Measurements from ENCODE around the gene PMCH. TPM values are rescaled to one million over a fixed set of nuclear protein-coding genes. Genes with fewer than 3 reads are reported as not detected.
"Not testable (repeated sequence)": the region's sequence is repeated elsewhere in the genome, so short reads cannot be mapped to it uniquely, and the experiment has no call there.

Gene PMCH
- total and polyA plus RNA-seq, 2 of the 8 experiments (the other 6 are each of a cell fraction or from before 2014, with no cell fraction given): not detected

DNA sequence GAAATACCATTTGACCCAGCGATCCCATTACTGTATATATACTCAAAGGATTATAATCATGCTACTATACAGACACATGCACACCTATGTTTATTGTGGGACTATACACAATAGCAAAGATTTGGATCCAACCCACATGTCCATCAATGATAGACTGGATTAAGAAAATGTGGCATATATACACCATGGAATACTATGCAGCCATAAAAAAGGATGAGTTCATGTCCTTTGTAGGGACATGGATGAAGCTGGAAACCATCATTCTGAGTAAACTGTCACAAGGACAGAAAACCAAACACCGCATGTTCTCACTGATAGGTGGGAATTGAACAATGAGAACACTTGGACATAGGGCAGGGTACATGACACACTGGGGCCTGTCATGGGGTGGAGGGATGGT is 43.2 kb upstream of the PMCH start:
- H3K79me2 ChIP-seq (ENCODE audit: control insufficient read depth in 1 of 2, insufficient read depth in 2 of 2, low read length in 2 of 2); H3K4me1 ChIP-seq (replicated peaks in 1 of 4; ENCODE audit: control insufficient read depth in 3 of 4, insufficient read depth in 4 of 4, low read length in 3 of 4); H3K56ac ChIP-seq (replicated peaks; ENCODE audit: insufficient read length, low read depth, low read length); H3K79me1 ChIP-seq (ENCODE audit: low read depth, low read length); H3K4ac ChIP-seq (replicated peaks; ENCODE audit: insufficient read length, low read depth, low read length); H2BK120ac ChIP-seq (replicated peaks; ENCODE audit: low read depth, low read length); H3K23me2 ChIP-seq (ENCODE audit: low read depth, low read length); H4K91ac ChIP-seq (replicated peaks; ENCODE audit: insufficient read length, low read length); H2BK12ac ChIP-seq (ENCODE audit: low read depth, low read length); POLR2A ChIA-PET (ENCODE audit: partially characterized antibody); DNase-seq (ENCODE audit: low read depth in 1 of 2, low spot score in 2 of 2); H2BK15ac ChIP-seq (ENCODE audit: low read length); H4K8ac ChIP-seq (ENCODE audit: extremely low read depth, insufficient read depth, low read length); H3K27me3 ChIP-seq (replicated peaks in 1 of 4; ENCODE audit: control insufficient read depth in 3 of 4, extremely low read depth in 1 of 4, insufficient read depth in 3 of 4, low read length in 3 of 4); H3K4me2 ChIP-seq (ENCODE audit: insufficient read depth in 1 of 2, low read depth in 2 of 2, low read length in 2 of 2); H2AK5ac ChIP-seq (ENCODE audit: low read depth, low read length); CTCF ChIA-PET (ENCODE audit: partially characterized antibody); H4K5ac ChIP-seq (ENCODE audit: insufficient read length, low read depth, low read length); H3K4me3 ChIP-seq (ENCODE audit: extremely low read depth in 1 of 4, insufficient read depth in 2 of 4, low read depth in 3 of 4, low read length in 4 of 4); H3K9ac ChIP-seq (replicated peaks in 1 of 4; ENCODE audit: extremely low read depth in 1 of 4, low read depth in 3 of 4, low read length in 3 of 4); H3K18ac ChIP-seq (ENCODE audit: extremely low read depth, low read length); H2AFZ ChIP-seq (ENCODE audit: low read length); H3K36me3 ChIP-seq (ENCODE audit: control insufficient read depth in 2 of 4, insufficient read depth in 4 of 4, low read length in 3 of 4); H3K23ac ChIP-seq (ENCODE audit: insufficient read length); H4K20me1 ChIP-seq (replicated peaks in 1 of 2; ENCODE audit: control insufficient read depth in 1 of 2, insufficient read depth in 2 of 2, low read length in 2 of 2); H3K14ac ChIP-seq (ENCODE audit: insufficient read length); H2BK5ac ChIP-seq (ENCODE audit: low read depth, low read length); H3K27ac ChIP-seq (ENCODE audit: low read depth, low read length); FAIRE-seq; H3K9me3 ChIP-seq (ENCODE audit: insufficient read depth in 2 of 2, low read depth in 1 of 2, low read length in 1 of 2); H2BK20ac ChIP-seq (ENCODE audit: low read length): not testable (repeated sequence)
- 89% methylated on average over 2 of the region's 2 CpGs; no CpG with 5 or more reads in 1 of the 2 experiments for WGBS, 2 experiments (ENCODE audit: extremely low coverage in 1 of 2, insufficient coverage in 1 of 2, insufficient read length in 1 of 2, insufficient replicate concordance in 2 of 2, low coverage in 1 of 2, low lambda C conversion rate in 2 of 2, missing lambda C conversion rate in 1 of 2)
